H1 (cell line): Measurements from ENCODE around the gene TIMP3. TPM values are rescaled to one million over a fixed set of nuclear protein-coding genes. Genes with fewer than 3 reads are reported as not detected.

Experiments
- CTCF ChIA-PET: fragments of 300-600 bp; sonication (Branson Sonifier 250); formaldehyde crosslinking; loops from one replicate; lab custom pipeline; 2021; ENCODE audit not compliant: partially characterized antibody; lab: Charles Lee
- POLR2A ChIA-PET: fragments of 300-600 bp; sonication (Branson Sonifier 250); formaldehyde crosslinking; loops from one replicate; lab custom pipeline; 2021; ENCODE audit warnings: inconsistent platforms; ENCODE audit not compliant: partially characterized antibody; lab: Charles Lee
- DNase-seq, 2 experiments: peaks; one replicate each; pipeline versions ENCODE4 v3.0.0 to v3.0.0-alpha.2; 2010 to 2022; ENCODE audit warnings: low spot score in 2 of 2, low read depth in 1 of 2, mixed read lengths in 1 of 2
- FAIRE-seq: peaks from 2 replicates; lab custom pipeline; 2011; peaks lifted over from hg19 to GRCh38; lab: Jason Lieb, UNC
- H2AFZ ChIP-seq: 2 replicates; pipeline ENCODE4 v1.8.1; 2012; ENCODE audit warnings: low read length, inconsistent platforms
- H2AK5ac ChIP-seq: 2 replicates; pipeline ENCODE4 v1.6.1; 2013; ENCODE audit warnings: low read depth, low read length
- H2BK120ac ChIP-seq: replicated peaks from 2 replicates; pipeline ENCODE3; 2013; ENCODE audit warnings: low read depth, low read length, inconsistent platforms
- H2BK12ac ChIP-seq: 2 replicates; pipeline ENCODE4 v1.6.1; 2013; ENCODE audit warnings: low read depth, low read length
- H2BK15ac ChIP-seq: 2 replicates; pipeline ENCODE4 v1.6.1; 2013; ENCODE audit warnings: low read length
- H2BK20ac ChIP-seq: 2 replicates; pipeline ENCODE4 v1.6.1; 2013; ENCODE audit warnings: low read length
- H2BK5ac ChIP-seq: 2 replicates; pipeline ENCODE4 v1.6.1; 2013; ENCODE audit warnings: low read depth, low read length
- H3K14ac ChIP-seq: 2 replicates; pipeline ENCODE4 v1.6.1; 2013; ENCODE audit warnings: inconsistent platforms; ENCODE audit not compliant: insufficient read length
- H3K18ac ChIP-seq: 2 replicates; pipeline ENCODE4 v1.6.1; 2013; ENCODE audit warnings: low read length; ENCODE audit errors: extremely low read depth
- H3K23ac ChIP-seq: 2 replicates; pipeline ENCODE4 v1.6.1; 2013; ENCODE audit warnings: inconsistent platforms; ENCODE audit not compliant: insufficient read length
- H3K23me2 ChIP-seq: 2 replicates; pipeline ENCODE4 v1.6.1; 2013; ENCODE audit warnings: low read depth, low read length
- H3K27ac ChIP-seq: 2 replicates; pipeline ENCODE4 v1.6.1; 2011; ENCODE audit warnings: low read depth, low read length, inconsistent platforms
- H3K27me3 ChIP-seq, 4 experiments: replicated peaks in 1 of 4; 1 replicate in 1 of 4; 2 replicates in 3 of 4; pipeline versions ENCODE4 v1.6.1 to v1.8.1; 2011 to 2013; ENCODE audit warnings: low read length in 3 of 4, mild to moderate bottlenecking in 3 of 4, inconsistent platforms in 2 of 4, mixed read lengths in 2 of 4, moderate library complexity in 1 of 4; ENCODE audit not compliant: control insufficient read depth in 3 of 4, insufficient read depth in 3 of 4; ENCODE audit errors: extremely low read depth in 1 of 4
- H3K36me3 ChIP-seq, 4 experiments: 2 replicates each; pipeline versions ENCODE4 v1.6.1 to v1.8.1; 2011 to 2013; ENCODE audit warnings: mild to moderate bottlenecking in 4 of 4, low read length in 3 of 4, moderate library complexity in 2 of 4, control low read depth in 1 of 4, inconsistent platforms in 1 of 4; ENCODE audit not compliant: insufficient read depth in 4 of 4, control insufficient read depth in 2 of 4
- H3K4ac ChIP-seq: replicated peaks from 2 replicates; pipeline ENCODE3; 2013; ENCODE audit warnings: low read length, low read depth, mixed read lengths, inconsistent platforms; ENCODE audit not compliant: insufficient read length
- H3K4me1 ChIP-seq, 4 experiments: replicated peaks in 1 of 4; 1 replicate in 1 of 4; 2 replicates in 3 of 4; pipeline versions ENCODE4 v1.6.1 to v1.8.1; 2011 to 2013; ENCODE audit warnings: low read length in 3 of 4, inconsistent platforms in 2 of 4, mixed read lengths in 1 of 4; ENCODE audit not compliant: insufficient read depth in 4 of 4, control insufficient read depth in 3 of 4
- H3K4me2 ChIP-seq, 2 experiments: 2 replicates each; pipeline versions ENCODE4 v1.6.1 to v1.8.1; 2011 to 2013; ENCODE audit warnings: low read depth in 2 of 2, low read length in 2 of 2, control low read depth in 1 of 2, inconsistent platforms in 1 of 2, mild to moderate bottlenecking in 1 of 2; ENCODE audit not compliant: insufficient read depth in 1 of 2
- H3K4me3 ChIP-seq, 4 experiments: fragments of 200-600, 300-600 bp in 1 of 4; sonication (generic), shearing (Covaris generic), sonication (Bioruptor Twin) in 1 of 4; 2 replicates each; pipeline versions ENCODE4 v1.5.1 to v1.8.1; 2011 to 2016; ENCODE audit warnings: low read length in 4 of 4, low read depth in 3 of 4, control low read depth in 2 of 4, inconsistent platforms in 2 of 4, mild to moderate bottlenecking in 2 of 4, mixed read lengths in 1 of 4, moderate library complexity in 1 of 4; ENCODE audit not compliant: insufficient read depth in 2 of 4; ENCODE audit errors: extremely low read depth in 1 of 4
- H3K56ac ChIP-seq: replicated peaks from 2 replicates; pipeline ENCODE3; 2013; ENCODE audit warnings: low read depth, mild to moderate bottlenecking, mixed read lengths, low read length, inconsistent platforms; ENCODE audit not compliant: insufficient read length
- H3K79me1 ChIP-seq: 2 replicates; pipeline ENCODE4 v1.6.1; 2013; ENCODE audit warnings: low read depth, low read length, control low read depth
- H3K79me2 ChIP-seq, 2 experiments: 2 replicates each; pipeline versions ENCODE4 v1.6.1 to v1.8.1; 2012 to 2013; ENCODE audit warnings: low read length in 2 of 2, mild to moderate bottlenecking in 2 of 2, inconsistent platforms in 1 of 2; ENCODE audit not compliant: insufficient read depth in 2 of 2, control insufficient read depth in 1 of 2
- H3K9ac ChIP-seq, 4 experiments: replicated peaks in 1 of 4; 1 replicate in 1 of 4; 2 replicates in 3 of 4; pipeline versions ENCODE4 v1.6.1 to v1.8.1; 2011 to 2013; ENCODE audit warnings: low read depth in 3 of 4, low read length in 3 of 4, control low read depth in 2 of 4, mild to moderate bottlenecking in 2 of 4, moderate library complexity in 2 of 4, inconsistent platforms in 1 of 4; ENCODE audit errors: extremely low read depth in 1 of 4
- H3K9me3 ChIP-seq, 2 experiments: 2 replicates each; pipeline versions ENCODE4 v1.6.1 to v1.8.1; 2012 to 2013; ENCODE audit warnings: mild to moderate bottlenecking in 2 of 2, moderate library complexity in 2 of 2, control low read depth in 1 of 2, inconsistent platforms in 1 of 2, low read depth in 1 of 2, low read length in 1 of 2, mixed read lengths in 1 of 2; ENCODE audit not compliant: insufficient read depth in 2 of 2
- H4K20me1 ChIP-seq, 2 experiments: replicated peaks in 1 of 2; 2 replicates each; pipeline versions ENCODE3 to v1.8.1; 2011 to 2013; ENCODE audit warnings: inconsistent platforms in 2 of 2, low read length in 2 of 2, mild to moderate bottlenecking in 1 of 2; ENCODE audit not compliant: insufficient read depth in 2 of 2, control insufficient read depth in 1 of 2
- H4K5ac ChIP-seq: 2 replicates; pipeline ENCODE4 v1.6.1; 2013; ENCODE audit warnings: low read length, low read depth, mixed read lengths, inconsistent platforms; ENCODE audit not compliant: insufficient read length
- H4K8ac ChIP-seq: 2 replicates; pipeline ENCODE4 v1.8.0; 2013; ENCODE audit warnings: mild to moderate bottlenecking, moderate library complexity, low read length, inconsistent platforms; ENCODE audit not compliant: insufficient read depth; ENCODE audit errors: extremely low read depth
- H4K91ac ChIP-seq: replicated peaks from 2 replicates; pipeline ENCODE3; 2013; ENCODE audit warnings: low read length, mixed read lengths, inconsistent platforms; ENCODE audit not compliant: insufficient read length
- ASH2L ChIP-seq: fragments of 200-600, 300-600 bp; sonication (generic); IDR thresholded peaks from one replicate; pipeline ENCODE4 v1.7.1; 2017; ENCODE audit warnings: low read length
- BACH1 ChIP-seq: IDR thresholded peaks from 2 replicates; pipeline ENCODE4 v1.6.1; 2012; ENCODE audit warnings: low read length, improper control_type of control experiment
- CREB1 ChIP-seq: IDR thresholded peaks from 2 replicates; pipeline ENCODE4 v1.6.1; 2012; ENCODE audit warnings: inconsistent platforms
- JUND ChIP-seq: IDR thresholded peaks from 2 replicates; pipeline ENCODE4 v1.6.1; 2011; ENCODE audit warnings: mild to moderate bottlenecking, improper control_type of control experiment, low read length
- KDM5A ChIP-seq: fragments of 200-600 bp; IDR thresholded peaks from 2 replicates; pipeline ENCODE4 v1.7.1; 2012; ENCODE audit warnings: mild to moderate bottlenecking, low read length, inconsistent platforms, mixed read lengths
- MAFK ChIP-seq: IDR thresholded peaks from 2 replicates; pipeline ENCODE4 v1.6.1; 2012; ENCODE audit warnings: low read depth, mild to moderate bottlenecking, improper control_type of control experiment, low read length
- SIRT6 ChIP-seq: IDR thresholded peaks from one replicate; pipeline ENCODE4 v1.7.1; 2012; ENCODE audit warnings: low read length, inconsistent platforms
- SIX5 ChIP-seq: IDR thresholded peaks from 2 replicates; pipeline ENCODE4 v1.6.1; 2011; ENCODE audit warnings: mild to moderate bottlenecking, low read depth, low read length
- SRF ChIP-seq: IDR thresholded peaks from 2 replicates; pipeline ENCODE4 v1.6.1; 2011; ENCODE audit warnings: mild to moderate bottlenecking, low read depth, low read length, moderate library complexity
- SUZ12 ChIP-seq: fragments of 200-600 bp; sonication (generic); IDR thresholded peaks from 2 replicates; pipeline ENCODE4 v1.6.1; 2012; ENCODE audit warnings: mild to moderate bottlenecking, inconsistent platforms, low read length, moderate library complexity, mixed read lengths
- TBP ChIP-seq: IDR thresholded peaks from 2 replicates; pipeline ENCODE4 v1.6.1; 2011; ENCODE audit warnings: low read depth, low read length, improper control_type of control experiment
- TCF12 ChIP-seq: IDR thresholded peaks from 2 replicates; pipeline ENCODE4 v1.6.1; 2011; ENCODE audit warnings: low read depth, mild to moderate bottlenecking, low read length
- ZNF274 ChIP-seq: IDR thresholded peaks from 2 replicates; pipeline ENCODE4 v1.7.0; 2012; ENCODE audit warnings: low read length, borderline replicate concordance; ENCODE audit errors: extremely low read depth
- WGBS, 2 experiments: shearing (Covaris generic) in 1 of 2; methylation state at CpG; one replicate each; pipeline versions ENCODE4 v1.1.6 to v1.1.7; 2013 to 2015; ENCODE audit warnings: low lambda C conversion rate in 2 of 2, mixed read lengths in 2 of 2, inconsistent platforms in 1 of 2, low coverage in 1 of 2, missing lambda C conversion rate in 1 of 2; ENCODE audit not compliant: insufficient replicate concordance in 2 of 2, insufficient coverage in 1 of 2, insufficient read length in 1 of 2; ENCODE audit errors: extremely low coverage in 1 of 2, missing lambda C conversion rate in 1 of 2; 5-methylcytosine and 5-hydroxymethylcytosine counted together
- polyA plus RNA-seq, 7 experiments: library from polyadenylated mRNA; depleted of rRNA in 3 of 7; stranded (reverse) in 5 of 7; unstranded in 2 of 7; fragments of >200 nt in 5 of 7; fragments of 200-250 nt in 2 of 7; gene quantifications; 1 replicate in 5 of 7; 2 replicates in 1 of 7; 4 replicates in 1 of 7; pipeline versions ENCODE4 v1.2.1 to v1.2.3, GENCODE V29; 2011 to 2013; ENCODE audit warnings: missing spikeins in 2 of 7, mixed read lengths in 2 of 7
- total RNA-seq: library from RNA; stranded (reverse); fragmentation: NEBNext Ultra II Directional; extraction: Animal tissue kit (Norgen Biotek cat#: 25700); gene quantifications from 2 replicates; pipeline ENCODE4 v1.2.1, GENCODE V29; 2021

Gene TIMP3
- total and polyA plus RNA-seq, 2 of the 8 experiments (the other 6 are each of a cell fraction or from before 2014, with no cell fraction given) = 1.3 to 4.7 TPM

GRCh38 chr22:32842486-32842885 is 41.0 kb downstream of the TIMP3 start:
- no peaks in the 10 kb centered on the region for H3K79me1 ChIP-seq
- H4K8ac ChIP-seq = no peak overlapping the region
- H3K36me3 ChIP-seq = no peaks in the 10 kb centered on the region; a peak in 1 of 8 replicates
- no peak overlapping the region for H2BK5ac ChIP-seq
- no peak for TF ChIP-seq SIX5
- TF ChIP-seq TBP = no peak
- no peak for TF ChIP-seq ZNF274
- no peak for TF ChIP-seq SIRT6
- no peak for TF ChIP-seq KDM5A
- no peak for TF ChIP-seq JUND
- no peak for TF ChIP-seq BACH1
- TF ChIP-seq ASH2L = no peak
- TF ChIP-seq MAFK = no peak
- TF ChIP-seq SUZ12 = no peak
- no peak for TF ChIP-seq CREB1
- TF ChIP-seq SRF = no peak
- TF ChIP-seq TCF12 = no peak
- no peak overlapping the region for H3K4me3 ChIP-seq
- no peaks in the 10 kb centered on the region for H3K23me2 ChIP-seq
- H2AK5ac ChIP-seq = no peak overlapping the region
- no peak overlapping the region for H3K27ac ChIP-seq
- DNase-seq (no peak), FAIRE-seq (no peak)
- H3K4ac ChIP-seq = no peak overlapping the region
- H3K27me3 ChIP-seq = no peaks in the 10 kb centered on the region
- no peak overlapping the region for H2AFZ ChIP-seq
- no peak overlapping the region for H3K4me2 ChIP-seq
- CTCF ChIA-PET = interaction anchor here (0.6 kb wide), 1 partner anchor 21 kb away, joined by 3 read pairs; no protein-coding TSS in a partner anchor
- peaks cover 0 to 6% of the 10 kb centered on the region in 2 experiments for H4K20me1 ChIP-seq
- WGBS, 2 experiments = 99% methylated on average over 4 of the region's 4 CpGs; no CpG with 5 or more reads in 1 of the 2 experiments
- no peak overlapping the region for H2BK12ac ChIP-seq
- H3K14ac ChIP-seq = no peak overlapping the region
- no peak overlapping the region for H2BK120ac ChIP-seq
- no peaks in the 10 kb centered on the region for H3K9me3 ChIP-seq
- H2BK20ac ChIP-seq = no peak overlapping the region
- no peaks in the 10 kb centered on the region; a peak in 1 of 7 replicates for H3K4me1 ChIP-seq
- no peak overlapping the region for H2BK15ac ChIP-seq
- POLR2A ChIA-PET = no interaction called here
- no peaks in the 10 kb centered on the region; a peak in 1 of 4 replicates for H3K79me2 ChIP-seq
- H3K9ac ChIP-seq = no peak overlapping the region
- no peak overlapping the region for H3K56ac ChIP-seq
- H3K23ac ChIP-seq = no peak overlapping the region
- no peak overlapping the region for H4K5ac ChIP-seq
- no peak overlapping the region for H4K91ac ChIP-seq
- H3K18ac ChIP-seq = no peak overlapping the region
